ENCODE measurements around the gene IL1RAPL1.

IL1RAPL1 gene

GRCh38 chrX:29671421-29671820 lies 1084.2 kb downstream of the IL1RAPL1 start:
- Histone ChIP-seq H3K27ac (ENCODE audit: low read length) (no peak overlapping the region), H3K79me2 (ENCODE audit: insufficient read depth, low read length) (no peaks in the 10 kb centered on the region), H3K27me3 (ENCODE audit: insufficient read depth, low read length, poor library complexity) (no peaks in the 10 kb centered on the region), H3K9ac (ENCODE audit: low read depth, low read length) (no peak overlapping the region), H3K4me1 (ENCODE audit: insufficient read depth, low read length) (no peaks in the 10 kb centered on the region), H3K4me2 (ENCODE audit: insufficient read depth, low read length) (no peak overlapping the region), H3K4me3 (ENCODE audit: low read depth in 1 of 2, low read length in 2 of 2) (no peak overlapping the region), H2AFZ (ENCODE audit: low read depth, low read length) (no peak overlapping the region), H3K36me3 (ENCODE audit: insufficient read depth, low read length) (no peaks in the 10 kb centered on the region), H4K20me1 (ENCODE audit: insufficient read depth, low read length) (no peaks in the 10 kb centered on the region), H3K9me3 (ENCODE audit: insufficient read depth, low read length, severe bottlenecking) (no peaks in the 10 kb centered on the region)
- no peak for ATAC-seq (ENCODE audit: insufficient read depth, low read depth)
- no peak for DNase-seq
- TF ChIP-seq EZH2 (IDR thresholded peaks at IDR 0.05; ENCODE audit: borderline replicate concordance, low read depth, low read length, severe bottlenecking) (no peak), CTCF (IDR thresholded peaks at IDR 0.05; ENCODE audit: borderline replicate concordance, extremely low read depth, low read length, poor library complexity, severe bottlenecking) (no peak)

- Histone ChIP-seq H3K27me3 (ENCODE audit: insufficient read depth, low read length, poor library complexity) (no peaks in the 10 kb centered on the region), H4K20me1 (ENCODE audit: insufficient read depth, low read length) (no peaks in the 10 kb centered on the region), H3K9ac (ENCODE audit: low read depth, low read length) (no peak overlapping the region), H3K9me3 (ENCODE audit: insufficient read depth, low read length, severe bottlenecking) (no peaks in the 10 kb centered on the region), H3K27ac (ENCODE audit: low read length) (no peak overlapping the region), H3K36me3 (ENCODE audit: insufficient read depth, low read length) (no peaks in the 10 kb centered on the region), H3K4me1 (ENCODE audit: insufficient read depth, low read length) (no peaks in the 10 kb centered on the region), H3K4me3 (ENCODE audit: low read depth in 1 of 2, low read length in 2 of 2) (no peak overlapping the region), H3K79me2 (ENCODE audit: insufficient read depth, low read length) (no peaks in the 10 kb centered on the region), H3K4me2 (ENCODE audit: insufficient read depth, low read length) (no peak overlapping the region), H2AFZ (ENCODE audit: low read depth, low read length) (no peak overlapping the region)
- no peak for TF ChIP-seq EZH2 (IDR thresholded peaks at IDR 0.05; ENCODE audit: borderline replicate concordance, low read depth, low read length, severe bottlenecking)
- no peak for TF ChIP-seq CTCF (IDR thresholded peaks at IDR 0.05; ENCODE audit: borderline replicate concordance, extremely low read depth, low read length, poor library complexity, severe bottlenecking)
- no peak for DNase-seq
- no peak for ATAC-seq (ENCODE audit: insufficient read depth, low read depth)
These were observed 1100.4 kb downstream of the IL1RAPL1 start for GRCh38 chrX:29687687-29688086.

- ATAC-seq (ENCODE audit: insufficient read depth, low read depth) (no peak), DNase-seq (no peak)
- H3K27me3 ChIP-seq (ENCODE audit: insufficient read depth, low read length, poor library complexity): no peaks in the 10 kb centered on the region
- H3K4me2 ChIP-seq (ENCODE audit: insufficient read depth, low read length): no peak overlapping the region
- H3K9me3 ChIP-seq (ENCODE audit: insufficient read depth, low read length, severe bottlenecking): no peaks in the 10 kb centered on the region
- H3K36me3 ChIP-seq (ENCODE audit: insufficient read depth, low read length): no peaks in the 10 kb centered on the region
- H3K79me2 ChIP-seq (ENCODE audit: insufficient read depth, low read length): no peaks in the 10 kb centered on the region
- no peak for TF ChIP-seq CTCF (IDR thresholded peaks at IDR 0.05; ENCODE audit: borderline replicate concordance, extremely low read depth, low read length, poor library complexity, severe bottlenecking)
- no peak overlapping the region for H3K4me3 ChIP-seq (ENCODE audit: low read depth in 1 of 2, low read length in 2 of 2)
- no peak overlapping the region for H3K9ac ChIP-seq (ENCODE audit: low read depth, low read length)
- H2AFZ ChIP-seq (ENCODE audit: low read depth, low read length): no peak overlapping the region
- no peak overlapping the region for H3K27ac ChIP-seq (ENCODE audit: low read length)
- H3K4me1 ChIP-seq (ENCODE audit: insufficient read depth, low read length): no peaks in the 10 kb centered on the region
- no peaks in the 10 kb centered on the region for H4K20me1 ChIP-seq (ENCODE audit: insufficient read depth, low read length)
These were observed 1102.8 kb downstream of the IL1RAPL1 start for GRCh38 chrX:29690061-29690460.

- H3K27ac ChIP-seq (ENCODE audit: low read length): no peak overlapping the region
These were observed 1103.8 kb downstream of the IL1RAPL1 start for GRCh38 chrX:29691044-29691443.

More at GRCh38 chrX:29691044-29691443, 1103.8 kb downstream of the IL1RAPL1 start:
- Histone ChIP-seq H3K4me3 (ENCODE audit: low read depth in 1 of 2, low read length in 2 of 2) (no peak overlapping the region), H4K20me1 (ENCODE audit: insufficient read depth, low read length) (no peaks in the 10 kb centered on the region), H3K4me2 (ENCODE audit: insufficient read depth, low read length) (no peak overlapping the region), H3K4me1 (ENCODE audit: insufficient read depth, low read length) (no peaks in the 10 kb centered on the region), H3K9ac (ENCODE audit: low read depth, low read length) (no peak overlapping the region), H2AFZ (ENCODE audit: low read depth, low read length) (no peak overlapping the region), H3K27me3 (ENCODE audit: insufficient read depth, low read length, poor library complexity) (no peaks in the 10 kb centered on the region), H3K36me3 (ENCODE audit: insufficient read depth, low read length) (no peaks in the 10 kb centered on the region), H3K9me3 (ENCODE audit: insufficient read depth, low read length, severe bottlenecking) (no peaks in the 10 kb centered on the region), H3K79me2 (ENCODE audit: insufficient read depth, low read length) (no peaks in the 10 kb centered on the region)
- no peak for DNase-seq
- no peak for TF ChIP-seq EZH2 (IDR thresholded peaks at IDR 0.05; ENCODE audit: borderline replicate concordance, low read depth, low read length, severe bottlenecking)
- no peak for TF ChIP-seq CTCF (IDR thresholded peaks at IDR 0.05; ENCODE audit: borderline replicate concordance, extremely low read depth, low read length, poor library complexity, severe bottlenecking)
- ATAC-seq (ENCODE audit: insufficient read depth, low read depth): no peak

All from DND-41 (cell line).